H9 (cell line): ENCODE data around the gene DCHS1. TPM values are rescaled to one million over a fixed set of nuclear protein-coding genes. Genes with fewer than 3 reads are reported as not detected.
A peak's percentile ranks its signal among the peaks of the same experiment; 100 is the strongest.

Experiments
- DNase-seq: peaks from one replicate; pipeline ENCODE4 v3.0.0-alpha.2; 2017
- H2AFZ ChIP-seq: one replicate; pipeline ENCODE4 v1.6.1; 2013; ENCODE audit warnings: mild to moderate bottlenecking, low read length, control low read depth, moderate library complexity
- H2AK5ac ChIP-seq: 2 replicates; pipeline ENCODE4 v1.6.1; 2013; ENCODE audit warnings: low read length, control low read depth, mixed read lengths; ENCODE audit not compliant: insufficient read length
- H2BK120ac ChIP-seq: one replicate; pipeline ENCODE4 v1.6.1; 2013; ENCODE audit warnings: low read depth, mild to moderate bottlenecking, low read length, control low read depth, inconsistent platforms; ENCODE audit not compliant: poor library complexity, severe bottlenecking
- H2BK12ac ChIP-seq: 2 replicates; pipeline ENCODE4 v1.6.1; 2013; ENCODE audit warnings: low read length, control low read depth, mixed read lengths, low read depth; ENCODE audit not compliant: insufficient read length
- H2BK15ac ChIP-seq: 2 replicates; pipeline ENCODE4 v1.6.1; 2013; ENCODE audit warnings: low read depth, low read length, control low read depth
- H2BK20ac ChIP-seq: one replicate; pipeline ENCODE4 v1.6.1; 2013; ENCODE audit warnings: low read depth, mild to moderate bottlenecking, low read length, control low read depth, inconsistent platforms; ENCODE audit not compliant: poor library complexity, severe bottlenecking
- H2BK5ac ChIP-seq: 2 replicates; pipeline ENCODE4 v1.6.1; 2013; ENCODE audit warnings: low read length, control low read depth, mixed read lengths; ENCODE audit not compliant: insufficient read length
- H3K14ac ChIP-seq: 2 replicates; pipeline ENCODE4 v1.6.1; 2013; ENCODE audit warnings: low read length, control low read depth; ENCODE audit not compliant: insufficient read depth
- H3K18ac ChIP-seq: 2 replicates; pipeline ENCODE4 v1.6.1; 2013; ENCODE audit warnings: low read depth, mild to moderate bottlenecking, mixed read lengths, low read length, control low read depth; ENCODE audit not compliant: insufficient read length
- H3K23ac ChIP-seq: 2 replicates; pipeline ENCODE4 v1.6.1; 2013; ENCODE audit warnings: low read length, control low read depth, mixed read lengths, low read depth; ENCODE audit not compliant: insufficient read length
- H3K23me2 ChIP-seq: 2 replicates; pipeline ENCODE4 v1.6.1; 2013; ENCODE audit warnings: low read depth, mild to moderate bottlenecking, mixed read lengths, low read length, control low read depth; ENCODE audit not compliant: insufficient read length, poor library complexity, severe bottlenecking
- H3K27ac ChIP-seq: 2 replicates; pipeline ENCODE4 v1.5.1; 2013; ENCODE audit warnings: low read length, control low read depth, mixed read lengths, low read depth; ENCODE audit not compliant: insufficient read length
- H3K27me3 ChIP-seq: 2 replicates; pipeline ENCODE4 v1.6.1; 2013; ENCODE audit warnings: low read length, control low read depth, inconsistent platforms; ENCODE audit not compliant: insufficient read depth
- H3K4ac ChIP-seq: 2 replicates; pipeline ENCODE4 v1.6.1; 2013; ENCODE audit warnings: low read depth, mild to moderate bottlenecking, control low read depth, inconsistent platforms, low read length, moderate library complexity
- H3K4me1 ChIP-seq: 2 replicates; pipeline ENCODE4 v1.6.1; 2013; ENCODE audit warnings: low read length, control low read depth, inconsistent platforms; ENCODE audit not compliant: insufficient read depth
- H3K4me2 ChIP-seq: 2 replicates; pipeline ENCODE4 v1.6.1; 2013; ENCODE audit warnings: low read length, control low read depth, mixed read lengths; ENCODE audit not compliant: insufficient read length, insufficient read depth
- H3K56ac ChIP-seq: 2 replicates; pipeline ENCODE4 v1.6.1; 2013; ENCODE audit warnings: low read depth, mild to moderate bottlenecking, mixed read lengths, low read length, control low read depth; ENCODE audit not compliant: insufficient read length
- H3K79me1 ChIP-seq: 2 replicates; pipeline ENCODE4 v1.6.1; 2013; ENCODE audit warnings: low read depth, mild to moderate bottlenecking, moderate library complexity, low read length, control low read depth, inconsistent platforms; ENCODE audit not compliant: insufficient read depth, poor library complexity, severe bottlenecking
- H3K79me2 ChIP-seq: 2 replicates; pipeline ENCODE4 v1.6.1; 2013; ENCODE audit warnings: low read length, control low read depth, inconsistent platforms; ENCODE audit not compliant: insufficient read depth
- H3K9ac ChIP-seq: 2 replicates; pipeline ENCODE4 v1.6.1; 2013; ENCODE audit warnings: low read length, control low read depth, mixed read lengths; ENCODE audit not compliant: insufficient read length; ENCODE audit errors: extremely low read depth
- H3K9me3 ChIP-seq: one replicate; pipeline ENCODE4 v1.6.1; 2013; ENCODE audit warnings: low read depth, low read length, inconsistent platforms; ENCODE audit not compliant: control insufficient read depth
- H3T11ph ChIP-seq: one replicate; pipeline ENCODE4 v1.6.1; 2013; ENCODE audit warnings: mild to moderate bottlenecking, low read length, control low read depth, inconsistent platforms
- H4K20me1 ChIP-seq: one replicate; pipeline ENCODE4 v1.6.1; 2013; ENCODE audit not compliant: control insufficient read depth, insufficient read length, insufficient read depth
- H4K5ac ChIP-seq: 2 replicates; pipeline ENCODE4 v1.6.1; 2013; ENCODE audit warnings: low read depth, mild to moderate bottlenecking, mixed read lengths, low read length, control low read depth; ENCODE audit not compliant: insufficient read length
- H4K8ac ChIP-seq: replicated peaks from 2 replicates; pipeline ENCODE4 v1.6.1; 2013; ENCODE audit warnings: low read length, control low read depth, mixed read lengths, low read depth; ENCODE audit not compliant: insufficient read length
- H4K91ac ChIP-seq: 2 replicates; pipeline ENCODE4 v1.6.1; 2013; ENCODE audit warnings: low read depth, mild to moderate bottlenecking, moderate library complexity, mixed read lengths, low read length, control low read depth; ENCODE audit not compliant: insufficient read length
- H3K27ac Mint-ChIP-seq, 3 experiments: 2 replicates in 2 of 3; 3 replicates in 1 of 3; pipeline ENCODE4 v1.8.0; 2020 to 2021; ENCODE audit warnings: mixed read lengths in 3 of 3, mild to moderate bottlenecking in 1 of 3, moderate library complexity in 1 of 3
- H3K27me3 Mint-ChIP-seq: 2 replicates; pipeline ENCODE4 v1.8.0; 2021; ENCODE audit warnings: low read depth, mild to moderate bottlenecking, moderate library complexity, mixed read lengths
- H3K36me3 Mint-ChIP-seq, 3 experiments: 2 replicates in 2 of 3; 3 replicates in 1 of 3; pipeline ENCODE4 v1.8.0; 2020 to 2021; ENCODE audit warnings: low read depth in 3 of 3, mixed read lengths in 3 of 3; ENCODE audit not compliant: insufficient read depth in 1 of 3
- H3K4me1 Mint-ChIP-seq, 2 experiments: 2 replicates each; pipeline ENCODE4 v1.8.0; 2020; ENCODE audit warnings: mixed read lengths in 2 of 2
- H3K4me3 Mint-ChIP-seq, 2 experiments: 2 replicates in 1 of 2; 3 replicates in 1 of 2; pipeline ENCODE4 v1.8.0; 2020 to 2021; ENCODE audit warnings: mild to moderate bottlenecking in 2 of 2, mixed read lengths in 2 of 2, moderate library complexity in 1 of 2
- H3K9me3 Mint-ChIP-seq, 2 experiments: 2 replicates in 1 of 2; 3 replicates in 1 of 2; pipeline ENCODE4 v1.8.0; 2020; ENCODE audit warnings: mild to moderate bottlenecking in 2 of 2, mixed read lengths in 2 of 2, moderate library complexity in 1 of 2
- WGBS: extraction: QIAGEN DNeasy Blood & Tissue Kit; methylation state at CpG from one replicate; pipeline ENCODE4 v1.1.7; 2013; ENCODE audit warnings: missing lambda C conversion rate, low lambda C conversion rate, mixed read lengths; ENCODE audit not compliant: insufficient read length; ENCODE audit errors: extremely low coverage; 5-methylcytosine and 5-hydroxymethylcytosine counted together
- total RNA-seq: library from RNA; stranded (reverse); gene quantifications from 2 replicates; pipeline ENCODE4 v1.2.1, GENCODE V29; 2021
- TF ChIP-seq, protein P1 (sequence below): fragments of 200-600 bp; sonication (generic); conservative IDR thresholded peaks from 3 replicates; pipeline ENCODE4 v1.8.0; 2021; ENCODE audit warnings: antibody characterized with exemption, mild to moderate bottlenecking

Gene DCHS1
- total RNA-seq, 1 experiment from 2014 or later, result 12.5 TPM

GRCh38 chr11:6601041-6601461 lies 54.6 kb downstream of the DCHS1 start:
- no peaks in the 10 kb centered on the region; the same call in 1 of the 2 replicates for H3K27me3 Mint-ChIP-seq
- peaks cover 1 to 2% of the 10 kb centered on the region in 2 experiments; a peak in 1 of 4 replicates for H3K4me1 Mint-ChIP-seq
- H4K91ac ChIP-seq, result no peak overlapping the region

More at GRCh38 chr11:6601041-6601461, 54.6 kb downstream of the DCHS1 start:
- no CpG with 5 or more reads among the region's 13 CpGs for WGBS
- H2AFZ ChIP-seq, result no peak overlapping the region
- H3K4me1 ChIP-seq, result peaks cover 3% of the 10 kb centered on the region; the same call in 1 of the 2 replicates
- no peak overlapping the region for H2AK5ac ChIP-seq
- no peak overlapping the region for H2BK15ac ChIP-seq
- H2BK5ac ChIP-seq, result no peak overlapping the region
- no peak overlapping the region for H3K18ac ChIP-seq
- no peak overlapping the region for H3K23ac ChIP-seq
- no peak overlapping the region for H3T11ph ChIP-seq
- no peak overlapping the region for H3K56ac ChIP-seq
- no peak overlapping the region for H3K27ac ChIP-seq
- H3K9ac ChIP-seq, result no peak overlapping the region
- no peak overlapping the region for H3K14ac ChIP-seq
- no peaks in the 10 kb centered on the region for H3K9me3 ChIP-seq
- no peaks in the 10 kb centered on the region for H3K79me1 ChIP-seq
- no peaks in the 10 kb centered on the region for H3K9me3 Mint-ChIP-seq
- peaks cover 7% of the 10 kb centered on the region; the same call in 1 of the 2 replicates for H3K79me2 ChIP-seq
- no peak overlapping the region for H2BK12ac ChIP-seq
- H3K23me2 ChIP-seq, result peaks cover 15% of the 10 kb centered on the region
- no peak overlapping the region for H2BK20ac ChIP-seq
- no peak overlapping the region for H4K8ac ChIP-seq
- TF ChIP-seq, protein P1, sequence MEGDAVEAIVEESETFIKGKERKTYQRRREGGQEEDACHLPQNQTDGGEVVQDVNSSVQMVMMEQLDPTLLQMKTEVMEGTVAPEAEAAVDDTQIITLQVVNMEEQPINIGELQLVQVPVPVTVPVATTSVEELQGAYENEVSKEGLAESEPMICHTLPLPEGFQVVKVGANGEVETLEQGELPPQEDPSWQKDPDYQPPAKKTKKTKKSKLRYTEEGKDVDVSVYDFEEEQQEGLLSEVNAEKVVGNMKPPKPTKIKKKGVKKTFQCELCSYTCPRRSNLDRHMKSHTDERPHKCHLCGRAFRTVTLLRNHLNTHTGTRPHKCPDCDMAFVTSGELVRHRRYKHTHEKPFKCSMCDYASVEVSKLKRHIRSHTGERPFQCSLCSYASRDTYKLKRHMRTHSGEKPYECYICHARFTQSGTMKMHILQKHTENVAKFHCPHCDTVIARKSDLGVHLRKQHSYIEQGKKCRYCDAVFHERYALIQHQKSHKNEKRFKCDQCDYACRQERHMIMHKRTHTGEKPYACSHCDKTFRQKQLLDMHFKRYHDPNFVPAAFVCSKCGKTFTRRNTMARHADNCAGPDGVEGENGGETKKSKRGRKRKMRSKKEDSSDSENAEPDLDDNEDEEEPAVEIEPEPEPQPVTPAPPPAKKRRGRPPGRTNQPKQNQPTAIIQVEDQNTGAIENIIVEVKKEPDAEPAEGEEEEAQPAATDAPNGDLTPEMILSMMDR, result no peak
- peaks cover 7 to 43% (median 27%) of the 10 kb centered on the region in 3 experiments; a peak in 6 of 7 replicates for H3K36me3 Mint-ChIP-seq
- H2BK120ac ChIP-seq, result no peak overlapping the region
- no peak overlapping the region for H4K5ac ChIP-seq
- no peak overlapping the region for H3K4ac ChIP-seq
- no peak overlapping the region for H3K4me2 ChIP-seq
- H4K20me1 ChIP-seq, result no peaks in the 10 kb centered on the region
- no peak for DNase-seq
- H3K27me3 ChIP-seq, result no peaks in the 10 kb centered on the region
- no peak overlapping the region for H3K4me3 Mint-ChIP-seq
- H3K27ac Mint-ChIP-seq, result 0 out of 7 replicates have a peak overlapping the region, but pooled peaks of 1 of the 3 experiments have one; percentile 20
